IMR-90 (cell line): ENCODE data around the gene MSLN. TPM values are rescaled to one million over a fixed set of nuclear protein-coding genes. Genes with fewer than 3 reads are reported as not detected.

Experiments
- ATAC-seq: fragments of 200-7000 bp; cut with Tn5 transposase; 2 replicates; pipeline ENCODE4 v1.9.1; 2020; ENCODE audit warnings: low read depth, mild to moderate bottlenecking, moderate library complexity
- BruUV-seq: library from RNA; stranded (reverse); fragments of 400-500 nt; replicated peaks from 2 replicates; lab custom pipeline; 2021; lab: Mats Ljungman, UMichigan
- CTCF ChIA-PET: fragments of 300-600 bp; formaldehyde crosslinking; extraction: SDS; loops from one replicate; lab custom pipeline; 2021; ENCODE audit warnings: antibody characterized with exemption; lab: Yijun Ruan, JAX
- POLR2A ChIA-PET: fragments of 300-600 bp; sonication (Branson Sonifier 250); formaldehyde crosslinking; loops from one replicate; lab custom pipeline; 2022; ENCODE audit warnings: antibody characterized with exemption; ENCODE audit not compliant: unreplicated experiment; lab: Charles Lee
- DNase-seq: peaks from one replicate; pipeline ENCODE4 v3.0.0; 2013
- H2AFZ ChIP-seq: replicated peaks from 2 replicates; pipeline ENCODE3; 2013; ENCODE audit warnings: low read length, mild to moderate bottlenecking; ENCODE audit not compliant: poor library complexity
- H2AK5ac ChIP-seq: 2 replicates; pipeline ENCODE4 v1.6.1; 2013; ENCODE audit warnings: low read depth, low read length, inconsistent platforms
- H2AK9ac ChIP-seq: replicated peaks from 2 replicates; pipeline ENCODE3; 2013; ENCODE audit warnings: mild to moderate bottlenecking, low read depth, low read length, moderate library complexity; ENCODE audit not compliant: poor library complexity
- H2BK120ac ChIP-seq: 2 replicates; pipeline ENCODE4 v1.6.1; 2013; ENCODE audit warnings: low read depth, low read length, inconsistent platforms
- H2BK15ac ChIP-seq: 3 replicates; pipeline ENCODE4 v1.6.1; 2013; ENCODE audit warnings: low read depth, low read length, inconsistent platforms
- H2BK20ac ChIP-seq: 2 replicates; pipeline ENCODE4 v1.6.1; 2013; ENCODE audit warnings: low read depth, mild to moderate bottlenecking, inconsistent platforms, low read length, moderate library complexity
- H2BK5ac ChIP-seq: 2 replicates; pipeline ENCODE4 v1.6.1; 2013; ENCODE audit warnings: mild to moderate bottlenecking, low read depth, low read length, inconsistent platforms; ENCODE audit not compliant: poor library complexity, severe bottlenecking
- H3K14ac ChIP-seq: replicated peaks from 2 replicates; pipeline ENCODE4 v1.6.1; 2013; ENCODE audit warnings: low read depth, low read length, inconsistent platforms
- H3K18ac ChIP-seq: 2 replicates; pipeline ENCODE4 v1.6.1; 2013; ENCODE audit warnings: low read depth, low read length, control low read depth
- H3K23ac ChIP-seq: 2 replicates; pipeline ENCODE4 v1.6.1; 2013; ENCODE audit warnings: low read depth, low read length, inconsistent platforms
- H3K27ac ChIP-seq: 2 replicates; pipeline ENCODE4 v1.5.1; 2013; ENCODE audit warnings: mild to moderate bottlenecking, control low read depth, low read length; ENCODE audit not compliant: insufficient read depth
- H3K27me3 ChIP-seq: 2 replicates; pipeline ENCODE4 v1.6.1; 2013; ENCODE audit warnings: low read length; ENCODE audit not compliant: control insufficient read depth, insufficient read depth
- H3K36me3 ChIP-seq: 2 replicates; pipeline ENCODE4 v1.6.1; 2013; ENCODE audit warnings: low read length, mixed read lengths; ENCODE audit not compliant: control insufficient read depth, insufficient read depth
- H3K4ac ChIP-seq: 2 replicates; pipeline ENCODE4 v1.6.1; 2013; ENCODE audit warnings: low read depth, low read length, inconsistent platforms
- H3K4me1 ChIP-seq: 2 replicates; pipeline ENCODE4 v1.6.1; 2013; ENCODE audit warnings: low read length, mixed read lengths; ENCODE audit not compliant: control insufficient read depth, insufficient read depth
- H3K4me2 ChIP-seq: 2 replicates; pipeline ENCODE4 v1.6.1; 2013; ENCODE audit warnings: low read depth, mild to moderate bottlenecking, control low read depth, low read length, moderate library complexity
- H3K4me3 ChIP-seq: 2 replicates; pipeline ENCODE4 v1.5.1; 2013; ENCODE audit warnings: low read depth, mild to moderate bottlenecking, control low read depth, low read length, moderate library complexity; ENCODE audit not compliant: insufficient read depth
- H3K56ac ChIP-seq: 2 replicates; pipeline ENCODE4 v1.6.1; 2013; ENCODE audit warnings: low read length, inconsistent platforms; ENCODE audit not compliant: insufficient read depth; ENCODE audit errors: extremely low read depth
- H3K79me1 ChIP-seq, 2 experiments: 2 replicates each; pipeline ENCODE4 v1.6.1; 2013; ENCODE audit warnings: low read length in 2 of 2, inconsistent platforms in 1 of 2, low read depth in 1 of 2
- H3K9ac ChIP-seq: 2 replicates; pipeline ENCODE4 v1.6.1; 2013; ENCODE audit warnings: low read depth, low read length, control low read depth
- H3K9me1 ChIP-seq: 2 replicates; pipeline ENCODE4 v1.6.1; 2013; ENCODE audit warnings: low read length, inconsistent platforms; ENCODE audit not compliant: insufficient read depth
- H3K9me3 ChIP-seq: 2 replicates; pipeline ENCODE4 v1.6.1; 2013; ENCODE audit warnings: low read length; ENCODE audit not compliant: control insufficient read depth, insufficient read depth
- H4K20me1 ChIP-seq: 2 replicates; pipeline ENCODE4 v1.6.1; 2013; ENCODE audit warnings: low read length, inconsistent platforms; ENCODE audit not compliant: insufficient read depth
- H4K5ac ChIP-seq: 2 replicates; pipeline ENCODE4 v1.6.1; 2013; ENCODE audit warnings: mild to moderate bottlenecking, low read depth, low read length, control low read depth
- H4K8ac ChIP-seq, 2 experiments: 2 replicates each; pipeline ENCODE4 v1.6.1; 2013; ENCODE audit warnings: low read depth in 2 of 2, low read length in 2 of 2, control low read depth in 1 of 2, inconsistent platforms in 1 of 2
- H4K91ac ChIP-seq: 2 replicates; pipeline ENCODE4 v1.6.1; 2013; ENCODE audit warnings: low read depth, low read length, inconsistent platforms; ENCODE audit not compliant: insufficient read depth
- CHD1 ChIP-seq: IDR thresholded peaks from 2 replicates; pipeline ENCODE4 v1.6.1; 2012; ENCODE audit warnings: low read depth, low read length, improper control_type of control experiment
- CTCF ChIP-seq: conservative IDR thresholded peaks from 2 replicates; pipeline ENCODE4 v1.5.1; 2012; ENCODE audit warnings: mild to moderate bottlenecking, low read depth, low read length, improper control_type of control experiment
- FOS ChIP-seq: fragments of 150-350 bp; IDR thresholded peaks from 2 replicates; pipeline ENCODE4 v1.6.1; 2016; ENCODE audit warnings: low read depth, low read length
- MAZ ChIP-seq: IDR thresholded peaks from 2 replicates; pipeline ENCODE4 v1.6.1; 2012; ENCODE audit warnings: low read depth, mild to moderate bottlenecking, low read length, improper control_type of control experiment, moderate library complexity, borderline replicate concordance
- POLR2A ChIP-seq: IDR thresholded peaks from 2 replicates; pipeline ENCODE4 v1.6.1; 2012; ENCODE audit warnings: mild to moderate bottlenecking, low read depth, low read length
- RCOR1 ChIP-seq: IDR thresholded peaks from 2 replicates; pipeline ENCODE4 v1.6.1; 2012; ENCODE audit warnings: mild to moderate bottlenecking, low read length, improper control_type of control experiment; ENCODE audit not compliant: insufficient replicate concordance
- RFX5 ChIP-seq: IDR thresholded peaks from 2 replicates; pipeline ENCODE4 v1.8.0; 2012; ENCODE audit warnings: low read depth, mild to moderate bottlenecking, low read length, moderate library complexity
- SMC3 ChIP-seq: fragments of 150-350 bp; IDR thresholded peaks from 2 replicates; pipeline ENCODE4 v1.6.1; 2016; ENCODE audit warnings: low read depth, mild to moderate bottlenecking, antibody characterized with exemption, low read length, moderate library complexity
- WGBS, 2 experiments: methylation state at CpG; one replicate each; pipeline versions ENCODE4 v1.1.5 to v1.1.7; 2013; ENCODE audit warnings: missing lambda C conversion rate in 2 of 2; ENCODE audit not compliant: insufficient read length in 1 of 2; ENCODE audit errors: extremely low coverage in 2 of 2; 5-methylcytosine and 5-hydroxymethylcytosine counted together
- dilution Hi-C: fragments of 300-500 bp; cut with HindIII; formaldehyde crosslinking; loops from one replicate; pipeline ENCODE4 v1.14.3; 2018; ENCODE audit warnings: low sequenced_read_pairs; ENCODE audit not compliant: unreplicated experiment
- in situ Hi-C: fragments of 300-500 bp; cut with MboI; formaldehyde crosslinking; loops from 3 replicates; pipeline ENCODE4 v1.14.3; 2019; ENCODE audit warnings: low sequenced_read_pairs, inconsistent platforms, mixed read lengths
- intact Hi-C: fragments of 100-400 bp; cut with micrococcal nuclease; formaldehyde crosslinking; loops from 2 replicates; pipeline ENCODE4 v1.10.0; 2022
- polyA plus RNA-seq, 3 experiments: library from polyadenylated mRNA; depleted of rRNA; stranded (reverse); fragments of >200 nt; gene quantifications; 2 replicates each; pipeline ENCODE4 v1.2.3, GENCODE V29; 2012; ENCODE audit warnings: low replicate concordance in 1 of 3
- total RNA-seq: library from RNA; depleted of rRNA; stranded (reverse); fragments of >200 nt; gene quantifications from 2 replicates; pipeline ENCODE4 v1.2.3, GENCODE V29; 2012

MSLN gene
- total and polyA plus RNA-seq, 2 of the 4 experiments (the other 2 are of a cell fraction): 0.14 TPM; not detected in 1

DNA sequence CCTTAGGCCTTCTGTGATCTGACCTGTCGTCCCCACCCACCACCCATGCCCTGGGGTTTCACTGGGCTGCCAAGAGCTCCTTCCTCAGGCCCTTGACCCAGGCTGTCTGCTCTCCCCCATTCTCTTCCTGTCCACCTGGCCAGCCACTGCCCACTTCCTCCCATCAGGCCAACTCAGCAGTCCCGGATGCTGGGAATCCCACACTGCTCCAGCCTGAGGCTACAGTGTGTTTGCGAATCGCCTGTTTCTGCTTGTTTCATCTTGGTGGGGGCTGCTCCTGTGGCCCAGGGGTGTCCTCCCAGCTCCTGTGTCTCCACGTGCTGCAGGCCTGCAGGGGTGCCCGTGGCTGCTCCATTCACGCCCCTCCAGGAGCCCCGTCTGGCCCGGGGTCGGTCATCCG, 46.5 kb upstream of the MSLN start:
- H3K9me3 ChIP-seq: no peaks in the 10 kb centered on the region

More for the DNA sequence above, 46.5 kb upstream of the MSLN start:
- Histone ChIP-seq H4K91ac (no peak overlapping the region), H3K36me3 (no peaks in the 10 kb centered on the region), H4K8ac (no peak overlapping the region), H4K5ac (no peak overlapping the region), H3K4me2 (no peak overlapping the region), H3K27me3 (no peaks in the 10 kb centered on the region), H2AK9ac (peak overlapping the region; percentile 85), H2AFZ (peak overlapping the region; percentile 10), H2AK5ac (peak overlapping the region; percentile 42; the same call in 1 of the 2 replicates), H3K9me1 (no peaks in the 10 kb centered on the region), H2BK120ac (no peak overlapping the region), H3K79me1 (peaks cover 5 to 16% of the 10 kb centered on the region in 2 experiments), H3K4me3 (no peak overlapping the region), H3K56ac (no peak overlapping the region), H3K14ac (no peak overlapping the region), H3K9ac (no peak overlapping the region), H2BK15ac (no peak overlapping the region), H3K18ac (no peak overlapping the region), H3K4ac (no peak overlapping the region), H2BK20ac (0 out of 2 replicates have a peak overlapping the region, but pooled peaks have one; percentile 10), H3K23ac (no peak overlapping the region), H3K4me1 (peaks cover 14% of the 10 kb centered on the region; the same call in 1 of the 2 replicates), H3K27ac (no peak overlapping the region), H4K20me1 (peaks cover 11% of the 10 kb centered on the region), H2BK5ac (no peak overlapping the region)
- intact Hi-C loops (loop anchor here (5.0 kb wide), 1 partner anchor 268 kb away; the partner anchor contains the start of gene SOX8), dilution Hi-C loops (no loop called here), in situ Hi-C loops (loop anchor here (5.0 to 25.0 kb wide), 2 partner anchors 73 to 348 kb away; partner anchors contain the start of genes CHTF18, RPUSD1 and SSTR5)
- no peak for ATAC-seq
- WGBS, 2 experiments: 84% methylated on average over 11 of the region's 11 CpGs; no CpG with 5 or more reads in 1 of the 2 experiments
- no TSS peak for BruUV-seq
- TF ChIP-seq SMC3: no peak
- TF ChIP-seq RFX5: no peak
- TF ChIP-seq FOS: no peak
- TF ChIP-seq RCOR1: no peak
- TF ChIP-seq MAZ: no peak
- TF ChIP-seq CTCF: no peak
- no peak for TF ChIP-seq POLR2A
- no peak for TF ChIP-seq CHD1
- ChIA-PET POLR2A (no interaction called here), CTCF (no interaction called here)
- no peak for DNase-seq
